IMR-90 (cell line): ENCODE measurements around the gene LMAN2. TPM values are rescaled to one million over a fixed set of nuclear protein-coding genes. Genes with fewer than 3 reads are reported as not detected.

Experiments
- ATAC-seq: fragments of 200-7000 bp; cut with Tn5 transposase; 2 replicates; pipeline ENCODE4 v1.9.1; 2020; ENCODE audit warnings: low read depth, mild to moderate bottlenecking, moderate library complexity
- BruUV-seq: library from RNA; stranded (reverse); fragments of 400-500 nt; replicated peaks from 2 replicates; lab custom pipeline; 2021; lab: Mats Ljungman, UMichigan
- CTCF ChIA-PET: fragments of 300-600 bp; formaldehyde crosslinking; extraction: SDS; loops from one replicate; lab custom pipeline; 2021; ENCODE audit warnings: antibody characterized with exemption; lab: Yijun Ruan, JAX
- POLR2A ChIA-PET: fragments of 300-600 bp; sonication (Branson Sonifier 250); formaldehyde crosslinking; loops from one replicate; lab custom pipeline; 2022; ENCODE audit warnings: antibody characterized with exemption; ENCODE audit not compliant: unreplicated experiment; lab: Charles Lee
- DNase-seq: peaks from one replicate; pipeline ENCODE4 v3.0.0; 2013
- H2AFZ ChIP-seq: replicated peaks from 2 replicates; pipeline ENCODE3; 2013; ENCODE audit warnings: low read length, mild to moderate bottlenecking; ENCODE audit not compliant: poor library complexity
- H2AK5ac ChIP-seq: 2 replicates; pipeline ENCODE4 v1.6.1; 2013; ENCODE audit warnings: low read depth, low read length, inconsistent platforms
- H2AK9ac ChIP-seq: replicated peaks from 2 replicates; pipeline ENCODE3; 2013; ENCODE audit warnings: mild to moderate bottlenecking, low read depth, low read length, moderate library complexity; ENCODE audit not compliant: poor library complexity
- H2BK120ac ChIP-seq: 2 replicates; pipeline ENCODE4 v1.6.1; 2013; ENCODE audit warnings: low read depth, low read length, inconsistent platforms
- H2BK15ac ChIP-seq: 3 replicates; pipeline ENCODE4 v1.6.1; 2013; ENCODE audit warnings: low read depth, low read length, inconsistent platforms
- H2BK20ac ChIP-seq: 2 replicates; pipeline ENCODE4 v1.6.1; 2013; ENCODE audit warnings: low read depth, mild to moderate bottlenecking, inconsistent platforms, low read length, moderate library complexity
- H2BK5ac ChIP-seq: 2 replicates; pipeline ENCODE4 v1.6.1; 2013; ENCODE audit warnings: mild to moderate bottlenecking, low read depth, low read length, inconsistent platforms; ENCODE audit not compliant: poor library complexity, severe bottlenecking
- H3K14ac ChIP-seq: replicated peaks from 2 replicates; pipeline ENCODE4 v1.6.1; 2013; ENCODE audit warnings: low read depth, low read length, inconsistent platforms
- H3K18ac ChIP-seq: 2 replicates; pipeline ENCODE4 v1.6.1; 2013; ENCODE audit warnings: low read depth, low read length, control low read depth
- H3K23ac ChIP-seq: 2 replicates; pipeline ENCODE4 v1.6.1; 2013; ENCODE audit warnings: low read depth, low read length, inconsistent platforms
- H3K27ac ChIP-seq: 2 replicates; pipeline ENCODE4 v1.5.1; 2013; ENCODE audit warnings: mild to moderate bottlenecking, control low read depth, low read length; ENCODE audit not compliant: insufficient read depth
- H3K27me3 ChIP-seq: 2 replicates; pipeline ENCODE4 v1.6.1; 2013; ENCODE audit warnings: low read length; ENCODE audit not compliant: control insufficient read depth, insufficient read depth
- H3K36me3 ChIP-seq: 2 replicates; pipeline ENCODE4 v1.6.1; 2013; ENCODE audit warnings: low read length, mixed read lengths; ENCODE audit not compliant: control insufficient read depth, insufficient read depth
- H3K4ac ChIP-seq: 2 replicates; pipeline ENCODE4 v1.6.1; 2013; ENCODE audit warnings: low read depth, low read length, inconsistent platforms
- H3K4me1 ChIP-seq: 2 replicates; pipeline ENCODE4 v1.6.1; 2013; ENCODE audit warnings: low read length, mixed read lengths; ENCODE audit not compliant: control insufficient read depth, insufficient read depth
- H3K4me2 ChIP-seq: 2 replicates; pipeline ENCODE4 v1.6.1; 2013; ENCODE audit warnings: low read depth, mild to moderate bottlenecking, control low read depth, low read length, moderate library complexity
- H3K4me3 ChIP-seq: 2 replicates; pipeline ENCODE4 v1.5.1; 2013; ENCODE audit warnings: low read depth, mild to moderate bottlenecking, control low read depth, low read length, moderate library complexity; ENCODE audit not compliant: insufficient read depth
- H3K56ac ChIP-seq: 2 replicates; pipeline ENCODE4 v1.6.1; 2013; ENCODE audit warnings: low read length, inconsistent platforms; ENCODE audit not compliant: insufficient read depth; ENCODE audit errors: extremely low read depth
- H3K79me1 ChIP-seq, 2 experiments: 2 replicates each; pipeline ENCODE4 v1.6.1; 2013; ENCODE audit warnings: low read length in 2 of 2, inconsistent platforms in 1 of 2, low read depth in 1 of 2
- H3K9ac ChIP-seq: 2 replicates; pipeline ENCODE4 v1.6.1; 2013; ENCODE audit warnings: low read depth, low read length, control low read depth
- H3K9me1 ChIP-seq: 2 replicates; pipeline ENCODE4 v1.6.1; 2013; ENCODE audit warnings: low read length, inconsistent platforms; ENCODE audit not compliant: insufficient read depth
- H3K9me3 ChIP-seq: 2 replicates; pipeline ENCODE4 v1.6.1; 2013; ENCODE audit warnings: low read length; ENCODE audit not compliant: control insufficient read depth, insufficient read depth
- H4K20me1 ChIP-seq: 2 replicates; pipeline ENCODE4 v1.6.1; 2013; ENCODE audit warnings: low read length, inconsistent platforms; ENCODE audit not compliant: insufficient read depth
- H4K5ac ChIP-seq: 2 replicates; pipeline ENCODE4 v1.6.1; 2013; ENCODE audit warnings: mild to moderate bottlenecking, low read depth, low read length, control low read depth
- H4K8ac ChIP-seq, 2 experiments: 2 replicates each; pipeline ENCODE4 v1.6.1; 2013; ENCODE audit warnings: low read depth in 2 of 2, low read length in 2 of 2, control low read depth in 1 of 2, inconsistent platforms in 1 of 2
- H4K91ac ChIP-seq: 2 replicates; pipeline ENCODE4 v1.6.1; 2013; ENCODE audit warnings: low read depth, low read length, inconsistent platforms; ENCODE audit not compliant: insufficient read depth
- CTCF ChIP-seq: conservative IDR thresholded peaks from 2 replicates; pipeline ENCODE4 v1.5.1; 2012; ENCODE audit warnings: mild to moderate bottlenecking, low read depth, low read length, improper control_type of control experiment
- ELK1 ChIP-seq: fragments of 150-350 bp; IDR thresholded peaks from 2 replicates; pipeline ENCODE4 v1.6.1; 2016; ENCODE audit warnings: low read depth, mild to moderate bottlenecking, low read length, moderate library complexity, borderline replicate concordance
- MAFK ChIP-seq: IDR thresholded peaks from 2 replicates; pipeline ENCODE4 v1.6.1; 2012; ENCODE audit warnings: low read depth, low read length, improper control_type of control experiment
- MAZ ChIP-seq: IDR thresholded peaks from 2 replicates; pipeline ENCODE4 v1.6.1; 2012; ENCODE audit warnings: low read depth, mild to moderate bottlenecking, low read length, improper control_type of control experiment, moderate library complexity, borderline replicate concordance
- MXI1 ChIP-seq: IDR thresholded peaks from 2 replicates; pipeline ENCODE4 v1.6.1; 2012; ENCODE audit warnings: low read depth, mild to moderate bottlenecking, low read length, moderate library complexity, borderline replicate concordance
- NFE2L2 ChIP-seq: fragments of 150-350 bp; IDR thresholded peaks from 2 replicates; pipeline ENCODE4 v1.6.1; 2016; ENCODE audit warnings: low read depth, mild to moderate bottlenecking, low read length
- POLR2A ChIP-seq: IDR thresholded peaks from 2 replicates; pipeline ENCODE4 v1.6.1; 2012; ENCODE audit warnings: mild to moderate bottlenecking, low read depth, low read length
- RFX5 ChIP-seq: IDR thresholded peaks from 2 replicates; pipeline ENCODE4 v1.8.0; 2012; ENCODE audit warnings: low read depth, mild to moderate bottlenecking, low read length, moderate library complexity
- SMC3 ChIP-seq: fragments of 150-350 bp; IDR thresholded peaks from 2 replicates; pipeline ENCODE4 v1.6.1; 2016; ENCODE audit warnings: low read depth, mild to moderate bottlenecking, antibody characterized with exemption, low read length, moderate library complexity
- WGBS, 2 experiments: methylation state at CpG; one replicate each; pipeline versions ENCODE4 v1.1.5 to v1.1.7; 2013; ENCODE audit warnings: missing lambda C conversion rate in 2 of 2; ENCODE audit not compliant: insufficient read length in 1 of 2; ENCODE audit errors: extremely low coverage in 2 of 2; 5-methylcytosine and 5-hydroxymethylcytosine counted together
- dilution Hi-C: fragments of 300-500 bp; cut with HindIII; formaldehyde crosslinking; loops from one replicate; pipeline ENCODE4 v1.14.3; 2018; ENCODE audit warnings: low sequenced_read_pairs; ENCODE audit not compliant: unreplicated experiment
- in situ Hi-C: fragments of 300-500 bp; cut with MboI; formaldehyde crosslinking; loops from 3 replicates; pipeline ENCODE4 v1.14.3; 2019; ENCODE audit warnings: low sequenced_read_pairs, inconsistent platforms, mixed read lengths
- intact Hi-C: fragments of 100-400 bp; cut with micrococcal nuclease; formaldehyde crosslinking; loops from 2 replicates; pipeline ENCODE4 v1.10.0; 2022
- polyA plus RNA-seq, 3 experiments: library from polyadenylated mRNA; depleted of rRNA; stranded (reverse); fragments of >200 nt; gene quantifications; 2 replicates each; pipeline ENCODE4 v1.2.3, GENCODE V29; 2012; ENCODE audit warnings: low replicate concordance in 1 of 3
- total RNA-seq: library from RNA; depleted of rRNA; stranded (reverse); fragments of >200 nt; gene quantifications from 2 replicates; pipeline ENCODE4 v1.2.3, GENCODE V29; 2012

The LMAN2 gene
- total and polyA plus RNA-seq, 2 of the 4 experiments (the other 2 are of a cell fraction): 253 to 303 TPM

GRCh38 chr5:177358370-177358819 lies 6.9 kb upstream of the LMAN2 start:
- in situ Hi-C loops (no loop called here), dilution Hi-C loops (no loop called here), intact Hi-C loops (no loop called here)
- H3K4me3 ChIP-seq: no peak overlapping the region
- no peak overlapping the region for H3K14ac ChIP-seq
- no peak overlapping the region for H3K9ac ChIP-seq
- no peak for ATAC-seq
- no peak overlapping the region for H2BK5ac ChIP-seq
- H2AK9ac ChIP-seq: no peak overlapping the region
- H3K4me2 ChIP-seq: no peak overlapping the region
- no peak overlapping the region for H3K27ac ChIP-seq
- no peak overlapping the region for H3K4ac ChIP-seq
- H3K4me1 ChIP-seq: no peaks in the 10 kb centered on the region
- POLR2A ChIA-PET: no interaction called here
- H2BK120ac ChIP-seq: no peak overlapping the region
- CTCF ChIA-PET: interaction anchor here (0.5 to 1.5 kb wide), 2 partner anchors 12 to 145 kb away, joined by 3 to 6 read pairs; no protein-coding TSS in a partner anchor
- no peak overlapping the region for H4K5ac ChIP-seq
- H2BK20ac ChIP-seq: no peak overlapping the region
- H4K91ac ChIP-seq: no peak overlapping the region
- no peaks in the 10 kb centered on the region for H3K36me3 ChIP-seq
- no peak overlapping the region for H3K18ac ChIP-seq
- no peak overlapping the region for H2AK5ac ChIP-seq
- WGBS, 2 experiments: 57% methylated on average over 3 of the region's 5 CpGs; no CpG with 5 or more reads in 1 of the 2 experiments
- no peaks in the 10 kb centered on the region for H3K9me1 ChIP-seq
- H2BK15ac ChIP-seq: no peak overlapping the region
- H4K20me1 ChIP-seq: no peaks in the 10 kb centered on the region
- H2AFZ ChIP-seq: no peak overlapping the region
- no peaks in the 10 kb centered on the region for H3K79me1 ChIP-seq
- H3K23ac ChIP-seq: no peak overlapping the region
- no peak for DNase-seq
- H3K56ac ChIP-seq: no peak overlapping the region
- TF ChIP-seq MXI1 (no peak), MAZ (no peak), POLR2A (no peak), ELK1 (no peak), CTCF (no peak), NFE2L2 (no peak), RFX5 (no peak), MAFK (no peak), SMC3 (no peak)
- peaks cover 2% of the 10 kb centered on the region; the same call in 1 of the 2 replicates for H3K9me3 ChIP-seq
- no peak overlapping the region for H4K8ac ChIP-seq
- BruUV-seq: no TSS peak
- H3K27me3 ChIP-seq: peaks cover 26% of the 10 kb centered on the region
